Fibroblast of skin of abdomen (primary cell): ENCODE results near the gene TINAG.

ENCODE experiments used
- DNase-seq: peaks from one replicate; pipeline ENCODE4 v3.0.0-alpha.2; 2013

TINAG gene

GRCh38 chr6:54307439-54307910 is 766 bp upstream of the TINAG start:
- DNase-seq: no peak

GRCh38 chr6:54308986-54309315 is 710 bp downstream of the TINAG start:
- DNase-seq: no peak

- DNase-seq: no peak
Observed at GRCh38 chr6:54310377-54311152, 2.3 kb downstream of the TINAG start.

GRCh38 chr6:54315656-54316055 is 7.4 kb downstream of the TINAG start:
- DNase-seq: no peak

- no peak for DNase-seq
Observed at GRCh38 chr6:54320871-54321270, 12.6 kb downstream of the TINAG start.

- no peak for DNase-seq
Observed at GRCh38 chr6:54327631-54328030, 19.4 kb downstream of the TINAG start.

GRCh38 chr6:54331571-54331970 is 23.3 kb downstream of the TINAG start:
- peak; percentile 16 for DNase-seq

- peak; percentile 98 for DNase-seq
Observed at GRCh38 chr6:54335871-54336270, 27.6 kb downstream of the TINAG start.

- no peak for DNase-seq
Observed at GRCh38 chr6:54353975-54354374, 45.7 kb downstream of the TINAG start.

- no peak for DNase-seq
Observed at GRCh38 chr6:54354608-54355007, 46.4 kb downstream of the TINAG start.

GRCh38 chr6:54357141-54357540 is 48.9 kb downstream of the TINAG start:
- no peak for DNase-seq

GRCh38 chr6:54361188-54361587 is 52.9 kb downstream of the TINAG start:
- no peak for DNase-seq

- no peak for DNase-seq
Observed at GRCh38 chr6:54361734-54362133, 53.5 kb downstream of the TINAG start.

GRCh38 chr6:54366667-54367327 is 58.6 kb downstream of the TINAG start:
- DNase-seq: peak; percentile 82

- DNase-seq: peak; percentile 5
Observed at GRCh38 chr6:54377776-54378175, 69.5 kb downstream of the TINAG start.

GRCh38 chr6:54386295-54386694 is 78.1 kb downstream of the TINAG start:
- no peak for DNase-seq

- DNase-seq: no peak
Observed at GRCh38 chr6:54390362-54390761, 82.1 kb downstream of the TINAG start.

- DNase-seq: no peak
Observed at GRCh38 chr6:54391577-54391976, 83.3 kb downstream of the TINAG start.

GRCh38 chr6:54403096-54403495 is 94.9 kb downstream of the TINAG start:
- DNase-seq: no peak

GRCh38 chr6:54404791-54405190 is 96.5 kb downstream of the TINAG start:
- DNase-seq: no peak

- no peak for DNase-seq
Observed at GRCh38 chr6:54411767-54412166, 103.5 kb downstream of the TINAG start.

- DNase-seq: peak; percentile 14
Observed at GRCh38 chr6:54415517-54415916, 107.3 kb downstream of the TINAG start.

GRCh38 chr6:54419885-54420284 is 111.6 kb downstream of the TINAG start:
- peak; percentile 92 for DNase-seq

GRCh38 chr6:54426995-54427394 is 118.8 kb downstream of the TINAG start:
- DNase-seq: no peak
